HG03521 (cell line): ENCODE measurements around the gene SMARCA2.

Experiments used
- ATAC-seq: cut with Tn5 transposase; IDR thresholded peaks from one replicate; pipeline ENCODE4 v1.9.1; 2021; ENCODE audit warnings: mild to moderate bottlenecking, moderate library complexity; ENCODE audit not compliant: unreplicated experiment

SMARCA2 gene

DNA sequence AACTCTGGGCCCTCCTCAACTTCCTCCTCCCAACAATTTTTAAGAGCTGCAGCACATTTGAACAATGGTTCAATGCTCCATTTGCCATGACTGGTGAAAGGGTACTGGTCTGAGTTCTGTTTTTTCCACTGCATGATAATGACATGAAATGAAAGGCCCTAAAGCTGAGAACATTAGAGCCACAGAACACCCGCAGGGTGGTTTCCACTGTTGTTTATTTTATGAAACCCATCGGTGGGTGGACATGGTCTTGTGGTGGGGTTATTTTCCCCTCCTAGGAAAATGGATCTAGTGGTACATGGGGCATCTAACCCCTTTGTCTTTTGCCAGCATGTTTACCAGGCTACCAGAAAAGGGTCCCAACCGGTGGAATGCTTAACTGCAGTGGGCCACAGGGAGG, 71.8 kb downstream of the SMARCA2 start:
- ATAC-seq, result no peak

DNA sequence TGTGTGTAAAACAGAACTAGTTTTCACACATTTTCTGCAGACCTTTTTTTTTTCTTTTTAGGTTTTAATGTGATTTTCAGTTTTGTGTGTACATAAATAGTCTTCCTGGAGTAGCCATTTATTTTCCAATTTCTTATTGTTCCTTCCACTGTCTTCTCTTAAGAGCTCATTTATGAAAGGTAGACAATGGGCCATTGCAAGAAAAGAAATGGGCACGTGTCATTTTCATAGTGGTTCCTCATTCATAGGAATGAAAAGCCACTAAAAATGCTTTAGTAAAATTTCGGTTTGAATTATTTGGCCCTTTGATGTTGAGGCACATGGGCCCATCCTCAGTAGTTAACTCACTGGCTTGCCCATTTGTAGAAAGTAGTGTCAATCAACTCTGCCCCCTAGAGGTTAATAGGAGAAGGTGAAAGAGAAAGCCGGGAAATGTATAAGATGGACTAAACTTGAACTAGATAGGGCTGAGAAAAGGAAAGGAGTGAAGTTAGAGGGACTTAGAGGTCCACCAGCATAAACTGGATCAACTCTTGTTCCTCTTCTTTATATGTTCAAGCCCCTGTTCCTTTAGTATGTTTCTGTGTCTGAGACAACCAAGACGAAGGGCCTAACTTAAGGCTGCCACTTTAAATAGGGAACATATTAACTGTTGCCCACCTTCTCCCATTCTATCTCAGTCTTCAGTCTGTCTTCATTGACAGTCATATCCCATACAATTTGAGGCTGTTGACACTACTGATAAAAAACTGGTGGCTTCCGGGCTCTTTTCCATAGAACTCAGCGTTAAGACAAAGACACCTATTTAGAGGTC, 72.6 kb downstream of the SMARCA2 start:
- no peak for ATAC-seq

DNA sequence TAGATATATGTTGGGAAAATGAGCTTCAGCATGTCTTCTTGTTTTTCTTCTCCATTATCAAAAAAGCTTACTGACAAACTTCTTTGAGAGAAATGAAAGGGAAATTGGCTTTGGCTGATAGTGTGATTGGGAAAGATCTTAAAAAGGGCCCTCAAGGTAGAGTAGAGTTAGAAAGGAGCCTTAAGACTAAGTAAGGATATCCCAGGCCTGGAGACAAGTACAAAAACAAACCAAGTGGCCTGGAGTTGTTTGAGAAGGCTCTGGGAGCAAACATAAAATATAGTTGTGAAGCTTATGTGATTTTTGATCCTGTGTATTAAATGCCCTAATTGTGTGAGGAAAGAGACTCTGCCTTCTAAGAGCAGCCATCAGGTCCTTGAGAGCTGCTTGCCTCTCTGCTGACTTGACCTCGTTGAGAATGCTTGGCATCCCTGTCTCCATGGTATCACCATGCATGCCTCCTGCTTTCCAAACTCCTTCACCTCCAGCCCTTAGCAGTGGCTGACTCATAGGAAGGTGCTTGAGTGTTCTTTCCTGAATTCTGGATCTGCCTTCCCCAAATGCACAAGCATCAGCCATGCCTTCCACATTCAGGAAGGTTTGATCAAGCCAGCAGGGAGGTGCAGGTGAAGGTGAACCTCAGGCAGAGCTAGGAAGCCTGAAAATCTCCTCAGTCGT, 78.9 kb downstream of the SMARCA2 start:
- no peak for ATAC-seq

DNA sequence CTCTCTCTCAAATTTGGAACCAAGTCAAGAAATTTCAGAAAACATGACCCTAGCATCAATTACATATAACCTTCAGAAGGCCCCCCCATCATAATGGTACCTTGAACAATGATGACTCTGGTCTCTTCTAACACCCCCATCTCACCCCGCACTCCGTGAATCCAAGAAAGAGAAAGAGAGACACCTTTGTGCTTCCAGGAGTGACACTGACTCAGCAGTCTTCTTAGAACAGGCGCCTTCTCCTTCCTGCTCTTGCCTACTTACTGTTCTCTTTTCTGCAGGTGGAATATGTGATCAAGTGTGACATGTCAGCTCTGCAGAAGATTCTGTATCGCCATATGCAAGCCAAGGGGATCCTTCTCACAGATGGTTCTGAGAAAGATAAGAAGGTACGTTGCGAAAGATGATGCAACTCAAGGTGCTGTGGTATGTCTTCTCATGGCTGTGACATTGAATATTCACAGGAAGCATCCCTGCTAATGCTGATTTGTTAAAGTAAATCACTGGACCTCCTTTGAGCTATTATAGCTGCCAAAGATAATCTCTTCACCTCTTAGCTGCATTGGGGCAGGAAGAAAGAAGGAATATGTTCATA, 81.3 kb downstream of the SMARCA2 start:
- no peak for ATAC-seq

DNA sequence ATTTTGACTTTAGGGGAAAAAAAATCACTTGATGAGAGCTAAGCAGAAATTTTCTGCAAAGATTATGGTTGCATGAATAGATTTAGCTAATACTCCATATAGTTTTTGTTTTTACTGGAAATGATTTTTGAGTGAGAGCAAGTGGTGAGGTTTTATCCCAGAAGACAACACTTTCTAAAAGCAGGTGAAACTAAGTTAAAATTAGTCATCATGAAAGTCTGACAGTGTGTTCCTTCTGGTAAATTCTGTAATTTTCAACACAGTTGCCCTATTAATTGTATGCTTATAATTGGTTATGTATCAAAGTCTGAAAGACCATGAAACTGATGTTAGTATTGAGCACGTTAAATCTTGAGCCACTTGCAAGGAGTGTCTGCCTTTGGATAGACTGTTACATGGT, 91.5 kb downstream of the SMARCA2 start:
- no peak for ATAC-seq

DNA sequence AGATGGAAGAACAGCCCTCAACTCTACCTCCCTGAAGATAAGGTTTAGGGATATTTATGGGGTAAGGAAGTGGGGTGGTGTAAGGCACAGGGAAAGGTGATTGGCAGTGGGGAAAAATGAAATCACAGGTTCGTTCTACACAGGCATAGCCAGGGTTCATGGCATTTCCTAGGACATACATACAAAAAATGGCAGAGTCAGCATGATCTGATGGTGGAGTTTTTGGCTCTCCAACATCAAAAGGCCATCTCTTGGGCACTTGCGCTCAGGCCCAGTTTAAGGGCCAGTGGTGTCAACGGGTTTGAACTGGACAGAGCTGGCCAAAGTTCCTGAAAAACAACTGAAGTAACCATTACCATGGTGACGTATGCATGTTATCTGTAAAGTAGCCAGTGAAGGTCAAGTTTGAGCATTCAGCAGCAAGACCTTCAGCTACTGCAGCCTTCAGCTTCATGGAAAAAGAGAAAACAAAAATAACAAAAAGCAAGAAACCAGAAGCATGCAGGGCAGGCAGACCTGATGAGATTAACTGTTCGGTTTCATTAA, 92.8 kb downstream of the SMARCA2 start:
- ATAC-seq, result no peak

DNA sequence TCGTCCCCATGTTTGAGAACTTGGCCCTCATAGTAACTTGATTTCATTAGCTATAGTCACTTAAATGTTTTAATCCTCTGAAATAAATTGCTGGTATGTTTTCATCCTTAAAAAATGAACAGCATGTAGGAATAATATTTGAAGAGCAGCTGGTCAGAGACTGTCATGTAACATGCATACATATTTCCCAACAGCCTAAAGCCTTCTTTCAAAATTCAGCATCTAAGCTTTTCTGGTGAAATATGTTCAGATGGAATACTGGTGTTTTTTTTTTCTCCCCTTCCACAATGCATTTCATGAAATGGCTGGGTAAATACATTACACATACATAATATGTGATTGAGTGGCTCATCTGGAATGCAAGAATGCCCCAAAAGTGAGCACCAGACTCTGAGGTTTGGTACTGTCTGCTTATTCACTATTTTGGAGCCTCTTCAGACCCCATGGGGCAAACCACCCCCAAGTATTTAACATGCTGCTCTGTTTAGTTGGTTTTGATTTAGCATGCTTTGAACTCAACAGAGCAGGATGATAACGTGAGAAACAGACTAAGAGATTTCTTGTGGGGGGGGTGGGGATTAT, 94.0 kb downstream of the SMARCA2 start:
- ATAC-seq, result no peak

DNA sequence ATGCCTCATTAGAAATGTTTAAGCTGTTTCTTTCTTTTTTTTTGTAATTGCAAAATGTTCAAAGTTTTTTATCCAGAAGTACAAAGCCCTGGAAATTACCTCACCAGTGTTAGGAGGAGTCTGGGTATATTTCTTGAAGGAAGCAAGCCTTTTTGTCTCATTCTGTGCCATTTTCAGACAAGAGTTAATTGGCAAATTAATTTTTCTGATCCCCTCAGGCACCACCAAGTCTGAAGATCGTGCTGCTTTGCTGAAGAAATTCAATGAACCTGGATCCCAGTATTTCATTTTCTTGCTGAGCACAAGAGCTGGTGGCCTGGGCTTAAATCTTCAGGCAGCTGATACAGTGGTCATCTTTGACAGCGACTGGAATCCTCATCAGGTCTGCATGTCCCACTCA, 94.9 kb downstream of the SMARCA2 start:
- ATAC-seq, result no peak

DNA sequence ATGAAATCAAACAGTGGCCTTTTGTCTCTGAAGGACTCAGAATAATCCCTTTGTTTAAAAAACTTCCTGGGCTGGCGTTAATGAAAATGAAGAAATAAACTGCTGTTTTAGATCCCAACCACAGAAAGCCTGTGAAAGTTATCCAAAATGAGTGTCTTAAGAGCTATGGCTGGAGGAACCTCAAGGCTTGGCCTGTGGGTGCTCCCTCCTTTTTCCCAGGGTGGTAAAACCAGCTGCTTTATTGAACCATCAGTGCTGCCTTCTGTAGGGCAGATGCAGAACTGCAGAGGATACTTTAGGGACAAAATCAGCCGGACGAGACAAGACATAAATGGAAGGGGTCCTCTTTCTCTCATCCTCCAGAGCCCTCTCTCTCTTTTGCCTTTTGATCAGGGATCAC, 100.9 kb downstream of the SMARCA2 start:
- ATAC-seq, result no peak

DNA sequence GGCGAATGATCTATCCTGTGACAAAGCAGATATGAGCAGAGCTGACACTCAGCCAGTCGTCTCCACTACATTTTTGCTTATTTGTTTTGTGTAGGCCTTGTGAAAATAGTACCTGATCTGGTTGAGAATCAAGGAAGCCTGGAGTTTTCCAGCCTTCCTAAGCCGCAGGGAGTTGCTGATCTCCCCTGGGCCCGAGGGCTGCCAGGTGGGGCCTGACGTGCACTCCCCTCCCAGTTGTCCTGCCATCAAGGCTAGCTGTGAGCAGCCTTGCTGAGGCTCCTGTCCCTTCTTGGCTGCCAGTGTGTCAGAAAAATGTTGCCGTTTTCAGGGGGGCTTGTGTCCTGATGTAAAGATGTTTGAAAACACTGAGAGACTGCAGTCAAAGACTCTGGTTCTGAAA, 102.4 kb downstream of the SMARCA2 start:
- no peak for ATAC-seq

DNA sequence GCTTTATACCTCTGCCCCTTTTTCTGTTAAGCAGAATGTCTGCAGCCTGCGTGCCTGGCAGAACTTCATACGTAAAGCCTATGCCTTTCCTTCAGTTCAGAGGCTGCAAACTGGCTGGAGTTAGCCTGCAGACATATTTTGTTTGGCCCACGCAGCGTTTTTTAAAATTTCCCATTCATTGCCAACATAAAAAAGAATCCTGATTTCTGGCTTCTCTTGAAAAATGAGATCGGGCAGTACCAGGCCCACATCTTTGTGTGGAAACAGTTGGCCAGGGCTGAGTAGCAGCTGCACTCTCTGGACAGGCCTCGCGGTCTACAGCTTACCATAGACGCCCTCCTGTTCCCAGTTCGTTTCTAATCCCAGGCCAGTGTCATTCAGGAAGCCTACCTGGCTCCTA, 104.4 kb downstream of the SMARCA2 start:
- ATAC-seq, result no peak

DNA sequence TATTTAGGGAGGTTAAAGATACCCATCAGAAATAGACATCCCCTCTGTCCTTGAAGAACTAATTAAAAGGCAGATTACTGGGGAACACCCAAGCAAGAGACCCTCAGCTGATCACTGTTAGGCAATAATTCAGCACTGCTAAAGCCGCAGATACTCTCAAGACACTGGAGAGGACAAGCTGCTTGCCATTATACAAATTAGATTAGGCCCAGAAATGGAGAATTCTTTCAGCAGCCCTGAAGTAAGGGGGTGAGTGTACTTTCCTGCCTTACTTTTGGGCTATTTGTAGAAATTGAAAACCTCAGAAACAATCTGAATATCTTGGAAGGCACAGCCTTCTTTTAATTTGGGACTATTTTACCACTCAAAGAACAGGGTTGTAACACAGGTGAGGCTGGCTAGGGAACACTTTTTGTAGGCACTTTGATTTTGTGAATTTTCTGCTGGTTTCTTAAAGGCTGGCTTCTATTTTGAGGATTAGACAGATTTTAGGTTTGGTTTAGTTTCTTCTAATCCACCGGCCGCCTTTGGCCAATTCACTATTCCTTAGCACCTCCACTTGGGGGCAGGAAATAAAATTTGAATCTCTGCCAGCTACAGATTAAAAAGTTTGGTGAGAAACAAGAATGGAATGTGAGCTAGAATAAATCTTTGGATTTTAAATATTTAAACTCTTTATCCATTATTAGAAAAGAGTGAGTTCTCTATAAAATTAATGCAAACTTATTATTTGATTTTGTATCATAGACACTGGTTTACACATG, 106.0 kb downstream of the SMARCA2 start:
- no peak for ATAC-seq

DNA sequence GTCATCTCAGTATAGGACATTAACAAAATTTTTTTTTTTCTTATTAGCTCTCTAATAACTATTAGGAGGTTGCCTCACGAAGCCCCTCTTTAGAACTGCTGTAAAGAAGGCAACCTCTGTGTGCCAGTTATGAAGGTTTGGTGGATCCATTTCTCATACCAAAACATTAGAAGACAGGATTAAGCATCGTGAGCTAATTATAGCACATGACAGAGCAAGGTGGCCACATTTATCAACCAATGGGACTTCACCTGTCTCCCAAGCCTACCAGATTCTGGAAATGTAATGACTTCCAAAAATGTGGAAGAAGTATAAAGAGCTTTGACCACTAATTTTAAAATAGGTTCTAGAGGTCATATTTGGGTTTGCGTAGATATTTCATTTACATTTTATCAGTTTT, 107.2 kb downstream of the SMARCA2 start:
- no peak for ATAC-seq

DNA sequence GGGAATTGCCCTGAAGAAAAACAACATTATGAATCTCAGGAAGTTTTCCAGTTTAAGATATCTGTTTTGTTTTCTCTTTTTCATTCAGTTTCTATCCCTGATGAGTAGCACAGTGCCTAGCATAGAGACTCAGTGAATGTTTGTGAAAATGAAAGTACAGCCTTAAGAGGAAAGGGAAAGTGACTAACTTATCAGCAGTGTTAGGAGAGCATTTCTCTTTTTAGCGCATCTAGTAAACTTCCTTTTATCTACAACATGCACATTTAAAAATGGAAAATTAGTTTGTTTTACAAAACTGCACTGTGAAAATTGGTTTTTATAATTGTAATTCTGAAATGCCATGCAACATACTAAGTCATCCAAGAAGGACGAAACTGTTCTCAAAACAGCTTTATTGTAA, 110.8 kb downstream of the SMARCA2 start:
- no peak for ATAC-seq

DNA sequence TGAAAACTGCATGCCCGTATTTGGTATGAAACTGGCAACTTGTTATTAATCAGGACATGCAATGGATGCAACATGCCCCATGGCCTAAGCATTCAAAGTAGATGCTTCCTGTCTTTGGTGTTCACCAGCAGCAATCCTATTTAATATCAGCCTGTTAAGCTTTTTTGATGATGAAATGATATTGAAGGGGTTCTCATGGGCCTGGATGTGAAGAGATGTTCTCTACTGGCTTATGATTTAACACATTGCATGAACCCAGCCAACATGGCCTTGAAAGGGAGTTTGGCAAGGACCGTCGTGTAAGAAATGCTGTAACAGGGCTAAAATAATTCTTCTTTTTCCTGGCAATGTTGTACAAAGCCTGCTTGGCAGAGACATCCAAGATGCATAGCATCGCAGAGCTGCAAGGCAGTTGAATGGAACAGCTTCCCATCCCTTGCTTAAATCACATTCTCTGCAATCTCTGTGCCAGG, 111.2 kb downstream of the SMARCA2 start:
- no peak for ATAC-seq

DNA sequence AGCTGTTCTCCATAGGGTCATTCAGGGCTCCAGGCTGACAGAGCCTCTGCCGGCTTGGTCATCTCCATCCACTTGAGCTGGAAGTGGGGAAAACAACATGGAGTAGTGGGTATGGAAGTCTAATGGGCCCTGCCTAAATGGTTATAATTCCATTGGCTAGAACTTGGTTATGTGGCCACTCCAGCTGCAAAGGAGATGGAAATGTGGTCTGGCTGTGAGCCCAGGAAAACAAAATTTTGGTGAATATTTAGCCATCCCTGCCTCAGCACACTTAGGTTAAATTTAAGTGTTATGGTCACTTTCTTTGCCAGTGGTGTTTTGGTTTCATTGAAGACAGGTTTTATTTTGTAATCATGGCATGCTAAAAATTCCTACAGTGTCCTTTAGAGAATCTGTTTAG, 112.3 kb downstream of the SMARCA2 start:
- ATAC-seq, result no peak

DNA sequence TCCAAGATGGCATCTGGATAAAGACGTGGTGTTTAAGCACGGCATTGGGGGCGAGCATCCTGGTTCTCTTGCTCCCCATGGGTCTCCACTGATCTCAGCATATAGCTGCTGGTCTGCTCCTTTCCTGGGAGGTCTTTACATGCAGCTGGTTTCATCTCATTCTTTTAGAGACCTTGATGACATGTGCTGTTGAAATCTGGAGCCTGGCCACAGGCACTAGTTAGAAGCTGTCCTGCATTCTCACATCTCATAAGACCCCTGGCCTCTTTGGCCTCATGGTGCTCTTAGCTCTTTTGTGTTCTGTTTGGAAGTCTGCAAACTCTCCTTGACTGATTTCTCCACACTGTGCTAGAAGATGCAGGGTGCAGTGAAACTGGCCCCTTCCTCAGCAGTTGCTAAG, 113.0 kb downstream of the SMARCA2 start:
- ATAC-seq, result no peak

DNA sequence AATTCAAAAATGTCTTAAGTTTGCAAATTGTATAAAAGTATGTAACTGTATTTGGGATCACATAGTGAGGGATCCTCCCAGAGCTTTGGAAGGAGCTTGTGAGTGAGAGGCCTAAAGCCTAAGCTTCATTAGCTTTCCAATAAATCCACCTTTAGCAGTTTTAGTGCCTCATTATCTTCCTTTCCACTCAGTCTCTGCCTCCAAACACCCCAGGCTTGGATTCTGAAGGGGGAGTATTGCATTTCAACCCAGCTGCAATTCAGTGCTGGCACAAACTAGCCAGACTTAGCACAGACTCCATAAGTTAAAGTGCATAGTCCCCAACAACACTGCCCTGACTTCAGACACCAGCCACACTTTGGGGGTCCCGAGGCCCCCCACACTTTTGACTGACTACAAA, 113.5 kb downstream of the SMARCA2 start:
- no peak for ATAC-seq

DNA sequence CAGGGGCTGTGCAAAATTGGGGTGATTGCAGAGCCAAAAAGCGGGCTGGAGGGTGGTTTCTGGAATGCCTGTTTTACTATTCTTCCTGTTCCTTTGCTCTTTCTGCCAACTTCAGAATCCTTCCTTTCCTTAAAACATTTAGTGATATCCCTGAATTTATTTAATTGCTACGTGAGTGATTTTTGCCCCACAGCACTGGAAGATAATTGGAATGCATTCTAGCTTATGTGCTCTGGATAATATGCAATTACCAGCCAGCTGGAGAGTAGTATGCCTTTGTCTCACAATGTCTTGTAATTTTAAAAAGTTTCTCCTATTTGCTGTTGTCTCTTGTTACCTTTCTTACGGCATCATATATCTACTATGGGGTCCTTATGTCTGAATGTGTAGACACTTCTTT, 115.8 kb downstream of the SMARCA2 start:
- no peak for ATAC-seq

DNA sequence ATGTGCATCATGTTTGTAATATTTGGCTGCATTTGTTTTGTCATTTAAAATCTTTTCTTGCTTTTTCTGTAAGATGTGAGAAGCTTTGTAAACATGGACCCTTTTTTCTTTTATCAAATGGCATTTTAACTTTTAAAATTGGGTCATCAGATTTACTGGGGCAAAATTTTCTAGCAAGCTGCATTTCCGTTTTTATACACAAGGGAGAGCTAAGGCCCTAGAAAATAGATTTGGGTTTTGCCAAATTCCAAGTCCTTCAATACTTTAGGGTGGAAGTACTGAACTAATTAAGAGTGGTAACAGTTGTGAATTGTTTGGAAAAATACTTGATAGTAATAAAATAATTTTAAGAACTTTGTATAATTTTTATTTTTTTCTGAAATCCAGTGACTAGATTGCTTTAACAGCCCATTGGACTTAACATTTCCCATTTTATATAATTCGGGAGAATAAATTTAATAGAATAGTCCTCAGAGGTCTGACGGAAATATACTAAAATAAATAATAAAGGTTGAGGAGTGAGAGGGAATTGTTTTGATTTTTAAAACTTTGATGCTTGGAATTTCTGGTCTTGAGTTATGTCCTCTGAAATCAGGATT, 117.4 kb downstream of the SMARCA2 start:
- ATAC-seq, result no peak
